RWPE2 (cell line): ENCODE data around the gene NCAPG.
A peak's percentile ranks its signal among the peaks of the same experiment; 100 is the strongest.

Experiments
- ATAC-seq: fragments of 200-7000 bp; cut with Tn5 transposase; 3 replicates; pipeline ENCODE4 v1.9.1; 2021; ENCODE audit warnings: low read depth
- DNase-seq: peaks from one replicate; pipeline ENCODE4 v3.0.0-alpha.2; 2020; ENCODE audit warnings: low spot score
- H3K27ac ChIP-seq: fragments of 450-650 bp; 2 replicates; pipeline ENCODE4 v1.5.1; 2017; ENCODE audit warnings: mild to moderate bottlenecking; ENCODE audit not compliant: poor library complexity, severe bottlenecking
- H3K27me3 ChIP-seq: fragments of 250-450 bp; sonication (Bioruptor Pico); 2 replicates; pipeline ENCODE4 v1.5.1; 2021; ENCODE audit warnings: mild to moderate bottlenecking, moderate library complexity; ENCODE audit not compliant: insufficient read depth, poor library complexity, severe bottlenecking
- H3K36me3 ChIP-seq: fragments of 250-450 bp; sonication (Bioruptor Pico); 2 replicates; pipeline ENCODE4 v1.5.1; 2020; ENCODE audit warnings: low read depth, mild to moderate bottlenecking, moderate library complexity
- H3K4me1 ChIP-seq: fragments of 250-450 bp; sonication (Bioruptor Pico); 2 replicates; pipeline ENCODE4 v1.5.1; 2021; ENCODE audit warnings: mild to moderate bottlenecking, moderate library complexity; ENCODE audit not compliant: insufficient read depth, poor library complexity, severe bottlenecking
- H3K4me3 ChIP-seq: fragments of 250-450 bp; sonication (Bioruptor Pico); 2 replicates; pipeline ENCODE4 v1.5.1; 2021; ENCODE audit warnings: mild to moderate bottlenecking, moderate library complexity; ENCODE audit not compliant: severe bottlenecking
- H3K9me3 ChIP-seq: fragments of 250-450 bp; sonication (Bioruptor Pico); 2 replicates; pipeline ENCODE4 v1.5.1; 2021; ENCODE audit warnings: mild to moderate bottlenecking, moderate library complexity; ENCODE audit not compliant: severe bottlenecking
- CTCF ChIP-seq: fragments of 450-650 bp; IDR thresholded peaks from one replicate; pipeline ENCODE4 v1.5.1; 2017; ENCODE audit warnings: mild to moderate bottlenecking, moderate library complexity; ENCODE audit not compliant: poor library complexity, severe bottlenecking

Gene NCAPG

GRCh38 chr4:17810260-17811077, at the start of gene NCAPG, which contains the start of gene DCAF16:
Gene NCAPG (plus strand): TSS chr4:17810979. CDS start chr4:17811078, 99 bp downstream.
Gene DCAF16 (minus strand): TSS chr4:17810757. CDS start chr4:17804141, 6,616 bp downstream.
- ATAC-seq = peak; percentile 86
- H3K4me1 ChIP-seq = peaks cover 30% of the 10 kb centered on the region

GRCh38 chr4:17761062-17761461, 49.7 kb upstream of the NCAPG start:
- Histone ChIP-seq H3K4me1 (no peaks in the 10 kb centered on the region), H3K27me3 (no peaks in the 10 kb centered on the region), H3K4me3 (no peak overlapping the region), H3K9me3 (no peaks in the 10 kb centered on the region), H3K27ac (no peak overlapping the region), H3K36me3 (no peaks in the 10 kb centered on the region)
- no peak for TF ChIP-seq CTCF
- no peak for ATAC-seq
- DNase-seq = no peak

More at GRCh38 chr4:17810260-17811077, at the start of gene NCAPG, which contains the start of gene DCAF16:
- TF ChIP-seq CTCF = no peak
- Histone ChIP-seq H3K27ac (peak within 1 kb of the TSS; percentile 65), H3K36me3 (peaks cover 62% of the 10 kb centered on the region), H3K27me3 (no peaks in the 10 kb centered on the region), H3K4me3 (peak within 1 kb of the TSS; percentile 74), H3K9me3 (no peaks in the 10 kb centered on the region)
- DNase-seq = peak; percentile 97

GRCh38 chr4:17762726-17763125, 48.1 kb upstream of the NCAPG start:
- Histone ChIP-seq H3K27ac (no peak overlapping the region), H3K9me3 (no peaks in the 10 kb centered on the region), H3K36me3 (no peaks in the 10 kb centered on the region), H3K27me3 (no peaks in the 10 kb centered on the region), H3K4me3 (no peak overlapping the region), H3K4me1 (no peaks in the 10 kb centered on the region)
- ATAC-seq (peak; percentile 45; the same call in 1 of the 3 replicates), DNase-seq (no peak)
- peak; percentile 15 for TF ChIP-seq CTCF

- Histone ChIP-seq H3K4me1 (no peaks in the 10 kb centered on the region), H3K9me3 (no peaks in the 10 kb centered on the region), H3K4me3 (no peak overlapping the region), H3K27ac (no peak overlapping the region), H3K27me3 (no peaks in the 10 kb centered on the region), H3K36me3 (no peaks in the 10 kb centered on the region)
- TF ChIP-seq CTCF = no peak
- DNase-seq = no peak
- ATAC-seq = no peak
Measured at GRCh38 chr4:17763416-17763815, 47.4 kb upstream of the NCAPG start.

GRCh38 chr4:17763931-17764330, 46.8 kb upstream of the NCAPG start:
- DNase-seq (no peak), ATAC-seq (no peak)
- Histone ChIP-seq H3K27me3 (no peaks in the 10 kb centered on the region), H3K36me3 (no peaks in the 10 kb centered on the region), H3K27ac (no peak overlapping the region), H3K4me3 (no peak overlapping the region), H3K9me3 (no peaks in the 10 kb centered on the region), H3K4me1 (no peaks in the 10 kb centered on the region)
- TF ChIP-seq CTCF = no peak
